Erythroblast (primary cell): ENCODE results near the gene FBXL17.
"Not testable (repeated sequence)": the region's sequence is repeated elsewhere in the genome, so short reads cannot be mapped to it uniquely, and the experiment has no call there.

Experiments used
- DNase-seq, 2 experiments: peaks; one replicate each; lab custom pipeline; 2025; lab: John Stamatoyannopoulos, UW
- GATA1 ChIP-seq: IDR thresholded peaks from 2 replicates; pipeline ENCODE4 v1.6.1; 2011; ENCODE audit warnings: low read depth, mild to moderate bottlenecking, control low read depth, low read length, moderate library complexity
- POLR2A ChIP-seq: IDR thresholded peaks from 2 replicates; pipeline ENCODE4 v1.6.1; 2011; ENCODE audit warnings: mild to moderate bottlenecking, low read length

FBXL17 gene

GRCh38 chr5:108381954-108382783, at the start of gene FBXL17:
Gene FBXL17, minus strand, starts transcription at chr5:108382098.
- DNase-seq, result peak; percentile 96 to 97
- TF ChIP-seq GATA1, result no peak
- peak; percentile 97 for TF ChIP-seq POLR2A

GRCh38 chr5:108430931-108431608, 49.2 kb upstream of the FBXL17 start:
- no peak for DNase-seq
- TF ChIP-seq POLR2A, result no peak
- TF ChIP-seq GATA1, result no peak

- TF ChIP-seq POLR2A, result no peak
- no peak for TF ChIP-seq GATA1
- DNase-seq, result no peak
Observed at GRCh38 chr5:108421713-108422112, 39.8 kb upstream of the FBXL17 start.

GRCh38 chr5:108420755-108421154, 38.9 kb upstream of the FBXL17 start:
- no peak for DNase-seq
- TF ChIP-seq POLR2A (no peak), GATA1 (no peak)

GRCh38 chr5:108420158-108420557, 38.3 kb upstream of the FBXL17 start:
- no peak for DNase-seq
- TF ChIP-seq POLR2A (no peak), GATA1 (no peak)

GRCh38 chr5:108418197-108418596, 36.3 kb upstream of the FBXL17 start:
- DNase-seq, result no peak
- no peak for TF ChIP-seq POLR2A
- TF ChIP-seq GATA1, result no peak

- no peak for DNase-seq
Observed at GRCh38 chr5:108417166-108417670, 35.3 kb upstream of the FBXL17 start.

GRCh38 chr5:108415726-108416125, 33.8 kb upstream of the FBXL17 start:
- TF ChIP-seq GATA1 (no peak), POLR2A (no peak)

More at GRCh38 chr5:108417166-108417670, 35.3 kb upstream of the FBXL17 start:
- TF ChIP-seq POLR2A (no peak), GATA1 (no peak)

GRCh38 chr5:108409786-108410185, 27.9 kb upstream of the FBXL17 start:
- DNase-seq, result no peak
- TF ChIP-seq GATA1 (no peak), POLR2A (no peak)

More at GRCh38 chr5:108415726-108416125, 33.8 kb upstream of the FBXL17 start:
- DNase-seq, result no peak

- not testable (repeated sequence) for DNase-seq
Observed at GRCh38 chr5:108405201-108405600, 23.3 kb upstream of the FBXL17 start.

- peak; percentile 27 to 65 for DNase-seq
- no peak for TF ChIP-seq GATA1
- no peak for TF ChIP-seq POLR2A
Observed at GRCh38 chr5:108398964-108399363, 17.1 kb upstream of the FBXL17 start.

- not testable (repeated sequence) for DNase-seq
Observed at GRCh38 chr5:108396837-108397236, 14.9 kb upstream of the FBXL17 start.

GRCh38 chr5:108387758-108388157, 5.9 kb upstream of the FBXL17 start:
- no peak for TF ChIP-seq POLR2A
- no peak for TF ChIP-seq GATA1
- no peak for DNase-seq

GRCh38 chr5:108386345-108387061, 4.6 kb upstream of the FBXL17 start:
- no peak for TF ChIP-seq GATA1
- no peak for TF ChIP-seq POLR2A
- no peak for DNase-seq
